ENCODE results near the gene S100PBP. TPM values are rescaled to one million over a fixed set of nuclear protein-coding genes. Genes with fewer than 3 reads are reported as not detected.

The S100PBP gene
- total RNA-seq, 4 donors from 2014 or later: 25.4 to 46.9 (median 29.8) TPM

GRCh38 chr1:32887623-32888022 is 70.2 kb downstream of the S100PBP start:
- H3K4me1 ChIP-seq: peaks cover 0 to 19% (median 7%) of the 10 kb centered on the region in 3 donors
- no peak overlapping the region for H3K4me3 ChIP-seq
- no peak for ATAC-seq
- peaks cover 89% of the 10 kb centered on the region for H3K27me3 ChIP-seq
- 66 to 73% methylated on average over 7 to 12 of the region's 12 CpGs for WGBS, 2 donors (ENCODE audit: low coverage in 1 of 2)
- no peaks in the 10 kb centered on the region for H3K9me3 ChIP-seq
- TF ChIP-seq EP300 (IDR thresholded peaks at IDR 0.05): no peak
- TF ChIP-seq CTCF (IDR thresholded peaks at IDR 0.05): no peak
- TF ChIP-seq POLR2A (IDR thresholded peaks at IDR 0.05): no peak
- TF ChIP-seq POLR2AphosphoS5 (IDR thresholded peaks at IDR 0.05): no peak
- H3K36me3 ChIP-seq: no peaks in the 10 kb centered on the region
- H3K27ac ChIP-seq: no peak overlapping the region

- Histone ChIP-seq H3K4me3 (no peak overlapping the region), H3K4me1 (peaks cover 0 to 22% (median 10%) of the 10 kb centered on the region in 3 donors), H3K27ac (no peak overlapping the region), H3K9me3 (no peaks in the 10 kb centered on the region), H3K27me3 (peaks cover 94% of the 10 kb centered on the region), H3K36me3 (no peaks in the 10 kb centered on the region)
- TF ChIP-seq EP300 (IDR thresholded peaks at IDR 0.05) (no peak), POLR2A (IDR thresholded peaks at IDR 0.05) (no peak), CTCF (IDR thresholded peaks at IDR 0.05) (no peak), POLR2AphosphoS5 (IDR thresholded peaks at IDR 0.05) (no peak)
- ATAC-seq: no peak
- WGBS, 2 donors (ENCODE audit: low coverage in 1 of 2): 40 to 56% methylated on average over 1 to 2 of the region's 3 CpGs
These were observed 70.7 kb downstream of the S100PBP start for GRCh38 chr1:32888134-32888533.

GRCh38 chr1:32888677-32889420 is 71.4 kb downstream of the S100PBP start:
- ATAC-seq: no peak
- no peak overlapping the region for H3K27ac ChIP-seq
- TF ChIP-seq CTCF (IDR thresholded peaks at IDR 0.05): no peak
- no peak for TF ChIP-seq POLR2A (IDR thresholded peaks at IDR 0.05)
- no peak for TF ChIP-seq POLR2AphosphoS5 (IDR thresholded peaks at IDR 0.05)
- TF ChIP-seq EP300 (IDR thresholded peaks at IDR 0.05): no peak
- no peaks in the 10 kb centered on the region for H3K36me3 ChIP-seq
- peaks cover 98% of the 10 kb centered on the region for H3K27me3 ChIP-seq
- no peak overlapping the region for H3K4me3 ChIP-seq
- H3K4me1 ChIP-seq: peaks cover 0 to 29% (median 12%) of the 10 kb centered on the region in 3 donors
- no peaks in the 10 kb centered on the region for H3K9me3 ChIP-seq
- 100% methylated on average over 1 of the region's 24 CpGs for WGBS, 2 donors (ENCODE audit: low coverage in 1 of 2)

- Histone ChIP-seq H3K4me3 (no peak overlapping the region), H3K36me3 (no peaks in the 10 kb centered on the region), H3K9me3 (no peaks in the 10 kb centered on the region), H3K27me3 (peaks cover 93% of the 10 kb centered on the region), H3K4me1 (peaks cover 0 to 33% (median 13%) of the 10 kb centered on the region in 3 donors), H3K27ac (no peak overlapping the region)
- 83 to 100% methylated on average over 1 of the region's 3 CpGs for WGBS, 2 donors (ENCODE audit: low coverage in 1 of 2)
- TF ChIP-seq EP300 (IDR thresholded peaks at IDR 0.05) (no peak), CTCF (IDR thresholded peaks at IDR 0.05) (no peak), POLR2AphosphoS5 (IDR thresholded peaks at IDR 0.05) (no peak), POLR2A (IDR thresholded peaks at IDR 0.05) (no peak)
- no peak for ATAC-seq
These were observed 72.4 kb downstream of the S100PBP start for GRCh38 chr1:32889731-32890278.
